GM18517 (cell line): ENCODE measurements around the gene GREB1.
"Not testable (repeated sequence)": the region's sequence is repeated elsewhere in the genome, so short reads cannot be mapped to it uniquely, and the experiment has no call there.

ENCODE experiments used
- ATAC-seq: cut with Tn5 transposase; IDR thresholded peaks from one replicate; pipeline ENCODE4 v1.9.1; 2021; ENCODE audit warnings: mild to moderate bottlenecking, moderate library complexity; ENCODE audit not compliant: unreplicated experiment

Gene GREB1

GRCh38 chr2:11658208-11659114, 124.6 kb downstream of the GREB1 start:
- ATAC-seq = no peak

- no peak for ATAC-seq
Observed at GRCh38 chr2:11659115-11659475, 125.2 kb downstream of the GREB1 start.

- ATAC-seq = no peak
Observed at GRCh38 chr2:11659851-11660250, 126.0 kb downstream of the GREB1 start.

GRCh38 chr2:11660396-11660795, 126.6 kb downstream of the GREB1 start:
- not testable (repeated sequence) for ATAC-seq

GRCh38 chr2:11661891-11662435, 128.1 kb downstream of the GREB1 start:
- no peak for ATAC-seq

GRCh38 chr2:11662882-11663281, 129.0 kb downstream of the GREB1 start:
- ATAC-seq = no peak

- ATAC-seq = no peak
Observed at GRCh38 chr2:11663427-11663826, 129.6 kb downstream of the GREB1 start.

- no peak for ATAC-seq
Observed at GRCh38 chr2:11665028-11665427, 131.2 kb downstream of the GREB1 start.

GRCh38 chr2:11665510-11666362, 131.9 kb downstream of the GREB1 start:
- no peak for ATAC-seq

GRCh38 chr2:11667194-11667593, 133.3 kb downstream of the GREB1 start:
- ATAC-seq = no peak

GRCh38 chr2:11667866-11668637, 134.2 kb downstream of the GREB1 start:
- ATAC-seq = no peak

GRCh38 chr2:11669454-11670291, 135.8 kb downstream of the GREB1 start, which contains the start of gene NTSR2:
TSS of gene NTSR2 (minus strand) at chr2:11670195. CDS start at chr2:11670129, 66 bp downstream.
- ATAC-seq = no peak

- no peak for ATAC-seq
Observed at GRCh38 chr2:11672407-11672806, 138.6 kb downstream of the GREB1 start.

- ATAC-seq = no peak
Observed at GRCh38 chr2:11674983-11675382, 141.1 kb downstream of the GREB1 start.

GRCh38 chr2:11675423-11676112, 141.7 kb downstream of the GREB1 start:
- no peak for ATAC-seq

GRCh38 chr2:11676640-11677039, 142.8 kb downstream of the GREB1 start:
- no peak for ATAC-seq

- ATAC-seq = no peak
Observed at GRCh38 chr2:11677136-11678055, 143.6 kb downstream of the GREB1 start.

- ATAC-seq = no peak
Observed at GRCh38 chr2:11678306-11678960, 144.6 kb downstream of the GREB1 start.
